ENCODE data around the gene PLPP4. TPM values are rescaled to one million over a fixed set of nuclear protein-coding genes. Genes with fewer than 3 reads are reported as not detected.
A peak's percentile ranks its signal among the peaks of the same experiment; 100 is the strongest.

Gene PLPP4
- polyA plus RNA-seq, 3 donors = 2.4 to 6.3 (median 5.4) TPM

GRCh38 chr10:120587061-120587460 is 130.0 kb downstream of the PLPP4 start:
- no peak for DNase-seq (ENCODE audit: extremely low read depth in 1 of 11, low read depth in 9 of 11, low spot score in 4 of 11)

- DNase-seq (ENCODE audit: extremely low read depth in 1 of 11, low read depth in 9 of 11, low spot score in 4 of 11) = no peak
These were observed 131.3 kb downstream of the PLPP4 start for GRCh38 chr10:120588311-120588710.

- no peak for DNase-seq (ENCODE audit: extremely low read depth in 1 of 11, low read depth in 9 of 11, low spot score in 4 of 11)
These were observed 136.7 kb downstream of the PLPP4 start for GRCh38 chr10:120593693-120594092.

GRCh38 chr10:120597902-120598301 is 140.9 kb downstream of the PLPP4 start:
- DNase-seq (ENCODE audit: extremely low read depth in 1 of 11, low read depth in 9 of 11, low spot score in 4 of 11) = no peak

- DNase-seq (ENCODE audit: extremely low read depth in 1 of 11, low read depth in 9 of 11, low spot score in 4 of 11) = peak in 1 of 11 donors; percentile 7
These were observed 141.4 kb downstream of the PLPP4 start for GRCh38 chr10:120598386-120598785.

GRCh38 chr10:120599200-120599724 is 142.2 kb downstream of the PLPP4 start:
- DNase-seq (ENCODE audit: extremely low read depth in 1 of 11, low read depth in 9 of 11, low spot score in 4 of 11) = no peak

- DNase-seq (ENCODE audit: extremely low read depth in 1 of 11, low read depth in 9 of 11, low spot score in 4 of 11) = peak in 1 of 11 donors; percentile 6
These were observed 144.0 kb downstream of the PLPP4 start for GRCh38 chr10:120600871-120601649.

- no peak for DNase-seq (ENCODE audit: extremely low read depth in 1 of 11, low read depth in 9 of 11, low spot score in 4 of 11)
These were observed 145.0 kb downstream of the PLPP4 start for GRCh38 chr10:120601999-120602398.

GRCh38 chr10:120605410-120605809 is 148.4 kb downstream of the PLPP4 start:
- DNase-seq (ENCODE audit: extremely low read depth in 1 of 11, low read depth in 9 of 11, low spot score in 4 of 11) = no peak

GRCh38 chr10:120606051-120606764 is 149.2 kb downstream of the PLPP4 start:
- DNase-seq (ENCODE audit: extremely low read depth in 1 of 11, low read depth in 9 of 11, low spot score in 4 of 11) = no peak

GRCh38 chr10:120607016-120607709 is 150.1 kb downstream of the PLPP4 start:
- no peak for DNase-seq (ENCODE audit: extremely low read depth in 1 of 11, low read depth in 9 of 11, low spot score in 4 of 11)

- DNase-seq (ENCODE audit: extremely low read depth in 1 of 11, low read depth in 9 of 11, low spot score in 4 of 11) = no peak
These were observed 151.0 kb downstream of the PLPP4 start for GRCh38 chr10:120607710-120608703.

- DNase-seq (ENCODE audit: extremely low read depth in 1 of 11, low read depth in 9 of 11, low spot score in 4 of 11) = no peak
These were observed 152.0 kb downstream of the PLPP4 start for GRCh38 chr10:120609006-120609405.

GRCh38 chr10:120610791-120611190 is 153.8 kb downstream of the PLPP4 start:
- DNase-seq (ENCODE audit: extremely low read depth in 1 of 11, low read depth in 9 of 11, low spot score in 4 of 11) = no peak

GRCh38 chr10:120612756-120613155 is 155.7 kb downstream of the PLPP4 start:
- DNase-seq (ENCODE audit: extremely low read depth in 1 of 11, low read depth in 9 of 11, low spot score in 4 of 11) = no peak

GRCh38 chr10:120613180-120613579 is 156.2 kb downstream of the PLPP4 start:
- no peak for DNase-seq (ENCODE audit: extremely low read depth in 1 of 11, low read depth in 9 of 11, low spot score in 4 of 11)

- DNase-seq (ENCODE audit: extremely low read depth in 1 of 11, low read depth in 9 of 11, low spot score in 4 of 11) = no peak
These were observed 157.7 kb downstream of the PLPP4 start for GRCh38 chr10:120614680-120615079.

GRCh38 chr10:120616311-120616911 is 159.4 kb downstream of the PLPP4 start:
- no peak for DNase-seq (ENCODE audit: extremely low read depth in 1 of 11, low read depth in 9 of 11, low spot score in 4 of 11)
